Stimulated activated CD8-positive, alpha-beta memory T cell treated with anti-CD3 and anti-CD28 coated beads, Interleukin-7, amount 100 ng/mL, for 4 hours (primary cell): ENCODE data around the gene RASL12.

Source experiments
- DNase-seq, 2 donors: peaks; one replicate each; pipeline ENCODE4 v3.0.0-alpha.2; 2020; ENCODE audit warnings: low read depth in 2 of 2

The RASL12 gene

DNA sequence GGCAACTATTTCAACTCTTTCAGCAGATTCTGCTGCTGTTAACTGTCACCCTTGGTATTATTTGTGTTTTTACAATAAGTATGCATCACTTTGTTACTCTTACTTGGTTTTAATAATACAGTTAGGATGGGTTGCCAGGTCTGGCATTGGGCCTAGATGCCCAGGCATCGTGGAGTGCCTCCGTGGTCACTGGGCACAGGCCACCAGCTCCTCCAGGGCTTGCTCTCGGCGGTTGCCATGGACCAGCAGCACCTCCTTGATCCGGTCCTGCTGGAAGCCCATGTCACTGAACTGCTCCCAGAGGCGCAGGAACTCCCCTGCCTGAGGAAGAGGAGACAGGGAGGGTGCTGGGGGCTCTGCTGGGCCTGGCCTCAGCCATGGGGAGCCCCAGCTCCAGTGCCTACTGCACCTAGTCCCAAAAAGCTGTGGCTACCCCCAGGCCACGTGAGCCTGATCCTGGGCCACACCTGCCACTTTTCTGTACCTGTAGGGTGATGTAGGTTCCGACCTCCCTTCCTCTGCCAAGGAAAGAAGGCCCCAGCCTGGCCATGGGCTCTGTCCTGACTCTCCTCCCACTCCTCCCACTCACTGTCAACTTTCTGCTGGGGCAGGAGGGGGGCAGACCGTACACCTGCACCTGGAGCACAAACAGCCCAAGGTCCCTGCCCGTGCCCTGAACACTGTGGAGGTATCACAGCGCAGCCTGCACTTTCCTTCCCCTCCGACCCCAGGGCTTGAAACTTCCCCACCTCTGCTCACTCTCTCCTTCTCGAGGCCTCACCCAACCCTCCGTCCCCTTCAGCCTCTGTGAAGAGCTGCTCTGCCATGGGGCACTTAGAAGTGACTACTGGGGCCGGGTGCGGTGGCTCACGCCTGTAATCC, 25.4 kb upstream of the RASL12 start:
- no peak for DNase-seq

DNA sequence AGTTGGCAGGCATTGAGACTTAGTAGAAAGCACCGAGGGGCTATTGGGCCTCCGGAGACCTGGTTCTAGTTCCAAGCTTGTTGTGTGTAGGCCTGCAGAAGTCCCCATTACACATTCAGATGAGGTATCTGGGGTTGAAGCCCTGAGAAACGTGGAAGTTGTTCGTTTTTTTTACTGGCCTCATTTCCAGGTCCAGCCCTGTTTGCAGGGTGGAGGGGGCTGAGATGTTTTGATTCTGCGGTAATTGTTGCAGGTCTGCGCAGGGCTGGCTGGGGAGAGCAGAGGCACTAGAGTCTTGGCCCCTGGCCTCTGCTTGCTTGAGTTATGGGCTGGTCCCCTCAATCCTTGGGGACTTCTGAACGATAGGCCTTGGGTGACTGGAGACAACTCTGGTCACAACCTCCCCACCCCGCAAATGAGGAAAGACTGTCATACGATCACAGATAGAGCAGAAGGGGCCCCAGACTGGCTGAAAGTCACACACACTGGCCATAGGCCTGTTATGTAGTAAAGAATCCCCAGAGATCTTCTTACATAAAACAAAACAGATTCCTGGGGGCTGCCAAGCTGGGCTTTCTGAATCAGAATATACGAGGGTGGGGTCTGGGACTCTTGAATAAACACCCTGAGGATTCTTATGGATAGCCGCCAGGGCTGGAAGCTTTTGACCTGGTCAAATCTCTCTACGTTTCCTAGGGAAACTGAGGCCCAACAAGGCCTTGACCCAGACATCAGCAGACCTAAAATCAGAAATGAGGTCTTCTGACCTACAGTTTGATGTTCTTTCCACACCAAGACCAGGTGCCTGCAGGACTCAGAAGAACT, 24.4 kb upstream of the RASL12 start:
- DNase-seq, result no peak

GRCh38 chr15:65089206-65089824, 21.5 kb upstream of the RASL12 start:
- DNase-seq, result no peak

DNA sequence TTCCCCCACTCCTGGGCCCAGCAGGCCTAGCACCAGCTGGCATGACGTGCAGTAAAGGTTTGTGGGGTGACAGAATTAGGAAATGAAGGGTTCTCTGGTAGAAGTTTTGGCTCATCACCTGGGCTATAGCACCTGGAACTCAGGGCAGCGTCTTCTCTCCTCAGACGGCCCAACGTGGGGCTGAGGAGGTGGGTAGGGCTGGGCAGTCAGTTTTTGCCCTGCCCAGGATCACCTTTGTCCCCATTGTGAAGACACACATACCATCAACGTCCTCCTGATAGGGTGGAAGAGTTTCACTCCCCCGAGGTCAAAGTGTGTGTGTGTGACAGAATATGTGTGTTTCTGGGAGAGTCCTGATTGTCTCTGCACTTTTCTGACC, 20.8 kb upstream of the RASL12 start:
- DNase-seq, result no peak

DNA sequence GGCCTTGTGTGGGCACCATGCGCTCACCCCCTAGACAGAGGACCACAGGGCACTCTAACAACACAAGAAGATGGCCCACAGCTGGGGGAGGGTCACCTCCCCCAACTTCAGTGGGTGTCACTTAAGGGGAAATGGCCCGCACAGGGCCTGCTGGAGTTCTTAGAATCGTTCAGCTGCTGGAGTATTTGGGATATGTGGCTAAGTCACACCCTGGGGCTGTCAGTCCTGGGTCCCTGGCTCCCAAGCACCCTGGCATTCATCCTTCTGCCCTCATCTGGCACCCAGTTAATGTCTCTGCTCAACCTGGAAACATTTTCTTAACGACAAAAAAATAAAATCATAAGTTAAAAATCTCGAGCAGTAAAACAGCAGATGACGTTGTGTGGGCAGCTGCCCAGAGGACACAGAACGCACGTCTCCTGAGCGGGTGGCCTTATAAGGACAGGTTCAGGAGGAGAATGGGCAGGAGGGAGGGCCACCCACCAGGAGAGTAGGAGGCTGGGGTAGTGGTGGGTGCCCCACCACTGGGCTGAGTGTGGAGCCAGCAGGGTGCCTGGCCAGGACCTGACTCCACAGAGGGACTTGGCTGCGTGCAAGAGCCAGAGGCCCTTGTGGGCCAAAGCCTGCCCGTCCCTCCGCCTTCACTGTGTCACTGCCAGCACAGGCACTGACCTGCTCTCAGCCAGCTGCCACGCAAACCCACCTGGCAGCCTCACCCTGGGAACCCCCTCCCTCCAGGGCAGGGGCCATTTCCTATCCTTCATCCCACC, 20.3 kb upstream of the RASL12 start:
- DNase-seq, result no peak

GRCh38 chr15:65087411-65087810, 19.6 kb upstream of the RASL12 start:
- DNase-seq, result no peak

DNA sequence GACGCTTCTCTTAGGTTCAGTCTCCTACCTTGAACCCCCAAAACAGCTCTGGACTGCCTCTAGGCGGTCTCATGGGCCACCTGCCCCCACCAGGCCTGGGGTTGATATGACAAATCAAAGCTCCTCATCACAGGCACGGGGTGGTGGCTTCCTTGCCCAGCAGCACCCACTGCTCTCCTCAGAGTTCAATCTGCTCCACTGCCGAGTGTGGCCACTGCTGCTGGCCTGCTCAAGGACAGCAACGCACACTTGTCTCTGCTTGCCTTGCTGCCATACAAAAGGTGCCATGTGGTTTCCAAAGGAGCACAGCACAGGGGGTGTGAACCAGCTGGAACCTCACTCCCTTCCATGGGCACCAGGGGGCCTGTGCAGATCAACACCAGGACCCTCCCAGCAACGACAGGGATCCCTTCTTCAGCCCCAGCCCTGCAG, 18.9 kb upstream of the RASL12 start:
- DNase-seq, result no peak

DNA sequence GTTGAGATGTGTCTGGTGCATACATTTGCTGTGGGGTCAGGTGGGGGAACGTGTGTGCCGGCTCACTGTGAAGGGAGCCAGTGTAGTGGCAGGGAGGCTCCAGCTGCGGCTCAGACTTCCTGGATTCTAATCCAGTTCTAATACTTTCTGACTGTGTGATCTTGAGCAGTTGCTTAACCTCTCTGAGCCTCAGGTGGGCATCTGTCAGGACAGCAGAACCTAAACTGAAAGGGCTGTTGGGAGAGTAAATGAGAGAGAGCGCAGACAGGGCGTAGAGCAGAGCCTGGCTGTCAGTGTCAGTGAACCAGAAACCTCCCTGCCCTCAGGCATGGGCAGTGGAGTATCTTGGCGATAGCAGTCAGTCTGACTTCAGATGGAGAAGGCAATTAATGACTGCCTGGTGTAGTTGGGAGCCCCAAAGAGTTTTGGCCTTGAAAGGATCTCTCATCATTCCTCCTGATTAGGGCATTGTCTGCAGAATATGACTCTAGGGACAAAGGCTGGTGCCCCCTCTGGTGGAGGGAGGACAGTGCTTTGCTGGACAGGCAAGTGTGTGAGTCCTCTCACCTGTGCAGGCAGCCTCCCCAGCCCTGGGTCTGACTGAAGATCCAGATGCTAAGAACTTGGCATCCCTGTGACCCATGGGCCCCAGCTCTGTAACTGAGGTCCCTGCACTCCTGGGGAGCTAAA, 18.3 kb upstream of the RASL12 start:
- DNase-seq, result no peak

- DNase-seq, result no peak
These were observed 17.5 kb upstream of the RASL12 start for GRCh38 chr15:65085207-65085753.

- no peak for DNase-seq
These were observed 16.9 kb upstream of the RASL12 start for GRCh38 chr15:65084500-65085206.

DNA sequence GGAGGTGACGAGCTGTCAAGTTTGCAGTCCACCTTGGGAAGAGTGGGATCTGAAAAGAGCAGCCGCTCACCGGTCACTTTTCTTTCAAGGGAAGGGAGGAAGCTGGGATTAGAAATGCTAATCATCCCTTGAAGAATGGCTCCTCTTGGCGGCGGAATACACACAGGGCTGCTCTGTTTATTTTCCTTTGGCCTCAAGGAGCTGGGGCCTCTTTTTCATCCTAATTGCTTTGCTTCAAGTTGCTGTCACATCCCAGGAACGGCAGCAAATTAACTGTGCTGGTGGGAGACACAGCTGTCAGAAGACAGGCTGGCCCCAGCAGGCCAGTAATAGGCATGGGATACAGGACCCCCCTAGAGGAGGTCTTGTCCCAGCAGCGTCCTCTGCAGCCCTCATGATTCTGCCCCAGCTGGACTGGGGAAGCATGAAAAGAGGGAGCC, 15.5 kb upstream of the RASL12 start:
- DNase-seq, result no peak

- DNase-seq, result no peak
These were observed 14.6 kb upstream of the RASL12 start for GRCh38 chr15:65082303-65082953.

DNA sequence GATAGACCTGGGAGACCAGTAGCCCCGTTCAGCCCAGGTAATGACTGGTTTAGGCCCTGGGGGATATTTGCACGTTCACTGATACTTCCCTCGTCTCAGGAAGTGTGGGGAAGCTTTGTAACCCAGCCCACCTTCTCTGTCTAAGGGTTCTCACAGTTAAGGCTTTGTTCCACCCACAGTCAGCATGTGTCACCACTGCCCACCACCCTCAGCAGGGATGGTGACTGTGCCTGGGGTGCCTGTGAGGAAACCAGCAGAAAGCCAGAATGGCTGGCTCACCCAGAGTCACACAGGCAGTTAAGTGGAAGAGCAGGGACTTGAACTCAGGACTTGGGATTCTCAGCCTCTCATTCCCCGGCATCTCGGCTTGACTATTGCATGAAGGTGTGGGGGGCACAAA, 14.0 kb upstream of the RASL12 start:
- DNase-seq, result peak; percentile 8 to 14

GRCh38 chr15:65081270-65081669, 13.5 kb upstream of the RASL12 start:
- DNase-seq, result no peak

- no peak for DNase-seq
These were observed 11.8 kb upstream of the RASL12 start for GRCh38 chr15:65079580-65079979.

- DNase-seq, result peak in 1 of 2 donors; percentile 21
These were observed 10.2 kb upstream of the RASL12 start for GRCh38 chr15:65077981-65078352.

GRCh38 chr15:65077291-65077980, 9.6 kb upstream of the RASL12 start:
- no peak for DNase-seq

- no peak for DNase-seq
These were observed 8.9 kb upstream of the RASL12 start, which contains the start of gene KBTBD13 for GRCh38 chr15:65076486-65077290. TSS of gene KBTBD13 (plus strand) at chr15:65076746. CDS start at chr15:65076816, 70 bp downstream.
